Activated T-helper 17 cell treated with anti-CD3 and anti-CD28 coated beads, Interleukin-2, amount 50 U/mL, for 72 hours (primary cell): ENCODE data around the gene LSM12. TPM values are rescaled to one million over a fixed set of nuclear protein-coding genes. Genes with fewer than 3 reads are reported as not detected.
A peak's percentile ranks its signal among the peaks of the same experiment; 100 is the strongest.

Experiments
- ATAC-seq: fragments of 150-1000 bp; cut with Tn5 transposase; replicated peaks from 2 replicates; pipeline ENCODE4 v1.10.0; 2021; ENCODE audit warnings: mild to moderate bottlenecking, moderate library complexity
- H3K27ac Mint-ChIP-seq: one replicate; pipeline ENCODE4 v1.8.0; 2022; ENCODE audit warnings: mixed read lengths
- H3K27me3 Mint-ChIP-seq: one replicate; pipeline ENCODE4 v1.8.0; 2022; ENCODE audit warnings: mixed read lengths
- H3K36me3 Mint-ChIP-seq: one replicate; pipeline ENCODE4 v1.8.0; 2022; ENCODE audit warnings: low read depth, mild to moderate bottlenecking, mixed read lengths
- H3K4me1 Mint-ChIP-seq: one replicate; pipeline ENCODE4 v1.8.0; 2022; ENCODE audit warnings: mixed read lengths
- H3K4me3 Mint-ChIP-seq: one replicate; pipeline ENCODE4 v1.8.0; 2022; ENCODE audit warnings: mild to moderate bottlenecking, mixed read lengths
- H3K9me3 Mint-ChIP-seq: one replicate; pipeline ENCODE4 v1.8.0; 2022; ENCODE audit warnings: mixed read lengths
- total RNA-seq, 2 donors: library from RNA; stranded (reverse); gene quantifications; one replicate each; pipeline ENCODE4 v1.2.3, GENCODE V29; 2022

LSM12 gene
- 10 to 100 TPM; 78.6 to 87.6 TPM for total RNA-seq

- H3K36me3 Mint-ChIP-seq: peaks cover 44% of the 10 kb centered on the region
- H3K4me1 Mint-ChIP-seq: peaks cover 30% of the 10 kb centered on the region
Observed at GRCh38 chr17:44066204-44066930, at the start of gene LSM12. Gene LSM12 (minus strand): TSS chr17:44066671. CDS start chr17:44066587, 84 bp downstream.

DNA sequence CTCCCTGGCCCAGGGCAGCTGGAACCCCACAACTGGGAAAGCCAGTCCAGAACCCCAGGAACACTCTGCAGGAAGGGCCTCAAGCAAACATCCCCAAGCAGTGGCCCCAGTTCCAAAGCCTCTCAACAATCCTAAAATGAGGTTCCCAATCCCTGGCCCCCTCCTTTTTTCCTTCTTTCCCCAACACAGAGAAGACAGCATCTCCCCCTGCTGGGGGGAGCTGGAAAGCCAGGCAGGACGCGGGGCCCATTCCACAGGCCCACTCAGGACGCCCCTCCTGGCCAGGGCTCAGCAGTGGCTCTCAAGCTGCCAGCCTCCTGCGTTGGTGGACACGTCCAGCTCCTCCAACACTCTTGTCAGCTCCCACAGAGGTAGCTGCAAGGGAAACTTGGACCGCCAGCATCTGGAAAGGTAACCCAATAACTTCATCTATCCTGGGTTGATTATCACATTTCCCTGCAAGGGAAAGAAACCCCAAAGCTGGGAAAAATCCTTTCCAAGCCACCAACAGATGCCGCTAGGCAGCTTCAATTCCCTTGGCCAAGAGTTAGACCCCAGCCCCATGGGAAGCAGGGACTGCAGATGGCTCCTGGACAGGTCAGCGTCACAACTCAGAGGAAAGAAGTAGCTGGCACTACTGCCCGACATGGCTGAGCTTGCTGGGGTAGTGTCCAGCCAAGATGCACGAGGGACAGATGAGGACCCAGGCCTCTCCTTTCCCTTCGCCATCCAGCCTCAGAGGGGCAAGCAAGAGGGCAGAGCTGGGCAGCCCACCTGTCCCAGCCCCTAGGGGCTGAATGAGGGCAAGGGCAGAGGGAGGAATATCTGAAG lies 49.3 kb upstream of the LSM12 start:
- Mint-ChIP-seq H3K27ac (no peak overlapping the region), H3K36me3 (peaks cover 11% of the 10 kb centered on the region), H3K27me3 (no peaks in the 10 kb centered on the region), H3K4me1 (peaks cover 18% of the 10 kb centered on the region), H3K9me3 (no peaks in the 10 kb centered on the region), H3K4me3 (no peak overlapping the region)
- no peak for ATAC-seq

More at GRCh38 chr17:44066204-44066930, at the start of gene LSM12:
- Mint-ChIP-seq H3K27me3 (no peaks in the 10 kb centered on the region), H3K27ac (peak within 1 kb of the TSS; percentile 100), H3K4me3 (peak within 1 kb of the TSS; percentile 100), H3K9me3 (no peaks in the 10 kb centered on the region)
- ATAC-seq: peak; percentile 80

- no peak for ATAC-seq
- Mint-ChIP-seq H3K9me3 (no peaks in the 10 kb centered on the region), H3K4me1 (peaks cover 18% of the 10 kb centered on the region), H3K27ac (peak overlapping the region; percentile 80), H3K36me3 (peaks cover 11% of the 10 kb centered on the region), H3K4me3 (no peak overlapping the region), H3K27me3 (no peaks in the 10 kb centered on the region)
Observed at GRCh38 chr17:44113868-44114840, 47.7 kb upstream of the LSM12 start.

- peak overlapping the region; percentile 80 for H3K27ac Mint-ChIP-seq
- no peaks in the 10 kb centered on the region for H3K27me3 Mint-ChIP-seq
- H3K4me1 Mint-ChIP-seq: peaks cover 12% of the 10 kb centered on the region
- H3K9me3 Mint-ChIP-seq: no peaks in the 10 kb centered on the region
- no peak overlapping the region for H3K4me3 Mint-ChIP-seq
- peaks cover 11% of the 10 kb centered on the region for H3K36me3 Mint-ChIP-seq
- ATAC-seq: no peak
Observed at GRCh38 chr17:44113382-44113781, 46.9 kb upstream of the LSM12 start.

- no peaks in the 10 kb centered on the region for H3K9me3 Mint-ChIP-seq
- H3K36me3 Mint-ChIP-seq: peaks cover 11% of the 10 kb centered on the region
- no peak overlapping the region for H3K4me3 Mint-ChIP-seq
- no peak overlapping the region for H3K27ac Mint-ChIP-seq
- no peaks in the 10 kb centered on the region for H3K27me3 Mint-ChIP-seq
- peaks cover 12% of the 10 kb centered on the region for H3K4me1 Mint-ChIP-seq
- no peak for ATAC-seq
Observed at GRCh38 chr17:44112284-44113280, 46.1 kb upstream of the LSM12 start.

- Mint-ChIP-seq H3K4me3 (no peak overlapping the region), H3K27me3 (no peaks in the 10 kb centered on the region), H3K4me1 (peaks cover 13% of the 10 kb centered on the region), H3K9me3 (no peaks in the 10 kb centered on the region), H3K27ac (peak overlapping the region; percentile 63), H3K36me3 (peaks cover 11% of the 10 kb centered on the region)
- no peak for ATAC-seq
Observed at GRCh38 chr17:44111777-44112176, 45.3 kb upstream of the LSM12 start.

- Mint-ChIP-seq H3K27me3 (no peaks in the 10 kb centered on the region), H3K27ac (no peak overlapping the region), H3K9me3 (no peaks in the 10 kb centered on the region), H3K4me1 (peaks cover 13% of the 10 kb centered on the region), H3K4me3 (no peak overlapping the region), H3K36me3 (peaks cover 11% of the 10 kb centered on the region)
- ATAC-seq: peak; percentile 37
Observed at GRCh38 chr17:44110823-44111633, 44.6 kb upstream of the LSM12 start.

- no peak overlapping the region for H3K4me3 Mint-ChIP-seq
Observed at GRCh38 chr17:44110011-44110686, 43.7 kb upstream of the LSM12 start.

GRCh38 chr17:44109312-44109630 lies 42.8 kb upstream of the LSM12 start:
- Mint-ChIP-seq H3K4me1 (peaks cover 13% of the 10 kb centered on the region), H3K27ac (no peak overlapping the region), H3K9me3 (no peaks in the 10 kb centered on the region), H3K36me3 (peaks cover 9% of the 10 kb centered on the region), H3K4me3 (no peak overlapping the region), H3K27me3 (no peaks in the 10 kb centered on the region)
- ATAC-seq: no peak

More at GRCh38 chr17:44110011-44110686, 43.7 kb upstream of the LSM12 start:
- Mint-ChIP-seq H3K4me1 (peaks cover 13% of the 10 kb centered on the region), H3K9me3 (no peaks in the 10 kb centered on the region), H3K27ac (no peak overlapping the region), H3K36me3 (peaks cover 6% of the 10 kb centered on the region), H3K27me3 (no peaks in the 10 kb centered on the region)
- no peak for ATAC-seq

DNA sequence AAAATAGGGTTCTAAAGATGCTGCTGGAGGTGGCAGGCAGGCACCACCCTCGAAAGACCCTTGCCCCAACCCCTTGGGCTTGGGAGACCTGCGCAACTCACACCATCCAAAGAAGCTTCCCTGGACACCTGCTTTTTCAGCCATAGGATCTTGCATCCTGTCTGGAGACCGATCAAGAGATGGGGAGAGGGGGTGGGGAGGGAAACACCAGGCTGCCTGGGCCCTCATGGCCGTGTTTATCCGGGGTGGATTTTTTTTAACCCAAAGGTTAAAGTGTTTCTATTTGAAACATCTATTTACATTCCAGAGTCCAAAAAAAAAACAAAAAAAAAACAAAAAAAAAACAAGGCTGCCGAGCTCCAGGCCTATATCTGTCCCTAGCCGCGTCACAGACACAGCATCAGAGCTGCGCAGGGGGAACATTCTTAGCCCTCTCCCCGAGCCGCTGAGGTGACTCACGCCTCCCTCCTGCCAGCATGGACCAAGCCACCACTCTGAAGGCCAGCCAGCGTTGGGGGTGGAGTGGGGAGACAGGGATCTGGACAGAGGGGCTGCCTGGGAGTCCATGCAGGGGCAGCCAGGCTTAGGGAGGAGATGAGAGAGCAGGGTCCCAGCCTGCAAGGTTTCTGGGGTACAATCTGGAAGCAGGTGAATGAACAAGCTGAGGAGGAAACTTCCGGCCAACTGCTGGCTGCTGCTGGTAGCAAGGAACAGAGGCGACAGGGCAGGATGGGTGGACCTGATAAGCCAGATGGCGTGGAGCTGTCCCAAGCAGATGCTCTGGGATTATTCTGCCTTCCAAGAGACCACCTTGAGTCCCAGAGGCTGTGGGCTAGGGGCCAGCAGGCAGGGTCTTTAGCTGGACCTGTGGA lies 42.2 kb upstream of the LSM12 start:
- Mint-ChIP-seq H3K27me3 (no peaks in the 10 kb centered on the region), H3K4me1 (peaks cover 12% of the 10 kb centered on the region), H3K36me3 (peaks cover 6% of the 10 kb centered on the region), H3K9me3 (no peaks in the 10 kb centered on the region), H3K4me3 (no peak overlapping the region), H3K27ac (no peak overlapping the region)
- ATAC-seq: no peak

DNA sequence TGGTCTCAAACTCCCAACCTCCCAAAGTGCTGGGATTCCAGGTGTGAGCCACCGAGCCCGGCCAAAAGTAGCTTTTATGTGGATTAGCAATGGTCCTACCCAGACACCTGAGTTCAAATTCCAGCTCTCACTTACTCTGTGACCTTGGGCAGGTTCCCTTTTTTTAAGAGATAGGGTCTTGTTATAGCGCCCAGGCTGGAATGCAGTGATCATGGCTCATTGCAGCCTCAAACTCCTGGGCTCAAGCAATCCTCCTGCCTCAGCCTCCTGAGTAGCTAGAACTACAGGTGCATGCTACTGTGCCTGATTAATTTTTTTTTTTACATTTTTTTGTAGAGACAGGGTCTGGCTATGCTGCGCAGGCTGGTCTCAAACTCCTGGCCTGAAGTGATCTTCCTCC lies 40.3 kb upstream of the LSM12 start:
- H3K4me1 Mint-ChIP-seq: peaks cover 6% of the 10 kb centered on the region
- H3K4me3 Mint-ChIP-seq: no peak overlapping the region
- no peak for ATAC-seq
- H3K27ac Mint-ChIP-seq: no peak overlapping the region
- H3K27me3 Mint-ChIP-seq: no peaks in the 10 kb centered on the region
- H3K36me3 Mint-ChIP-seq: peaks cover 11% of the 10 kb centered on the region
- H3K9me3 Mint-ChIP-seq: no peaks in the 10 kb centered on the region
